ENCODE results near the gene PTHLH.

The PTHLH gene

GRCh38 chr12:27970401-27971120 is 2.0 kb downstream of the PTHLH start:
- DNase-seq (ENCODE audit: low read depth) = no peak
- TF ChIP-seq CTCF (IDR thresholded peaks at IDR 0.05; ENCODE audit: control insufficient read depth, extremely low read depth, insufficient read depth) = no peak
- H3K4me3 ChIP-seq (ENCODE audit: low read depth, low read length) = no peak overlapping the region

DNA sequence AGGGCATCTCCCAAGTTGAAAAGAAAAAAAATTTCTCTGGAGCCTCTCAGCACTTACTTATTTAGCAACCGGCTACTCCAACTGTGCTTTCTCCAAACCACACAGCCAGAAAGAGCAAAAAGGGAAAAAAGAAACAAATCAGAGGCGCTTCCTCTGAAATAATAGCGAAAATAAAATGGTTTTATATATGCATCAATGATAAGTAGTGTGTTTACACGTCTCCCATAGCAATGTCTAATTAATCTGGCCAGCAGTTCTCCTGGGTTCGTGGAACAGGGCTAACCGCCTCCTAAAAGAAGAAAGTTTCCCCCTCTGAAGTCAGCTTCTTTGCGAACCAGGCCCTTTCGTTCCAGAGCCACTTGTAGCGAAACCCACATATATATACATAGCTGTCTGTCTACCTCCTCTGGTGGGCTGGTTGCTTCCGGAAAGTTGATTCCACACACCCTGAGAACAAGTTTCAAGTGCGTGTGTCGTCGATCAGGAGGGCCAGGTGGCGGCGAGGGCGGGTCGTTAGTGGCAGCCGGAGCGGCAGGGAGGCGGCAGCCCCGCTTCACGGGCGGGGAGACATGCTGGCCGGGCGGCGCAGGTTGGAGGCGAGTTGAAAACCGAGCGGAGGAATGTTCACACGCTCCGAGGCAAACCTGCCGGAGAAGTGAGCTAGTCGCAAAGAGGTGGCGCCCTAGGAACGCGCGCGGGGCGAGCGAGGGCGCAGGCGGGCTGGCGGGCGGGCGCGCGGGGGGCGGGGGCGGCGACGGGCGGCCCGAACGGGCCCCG is 2.7 kb downstream of the PTHLH start:
- DNase-seq (ENCODE audit: low read depth) = no peak
- peak; percentile 67 for TF ChIP-seq CTCF (IDR thresholded peaks at IDR 0.05; ENCODE audit: control insufficient read depth, extremely low read depth, insufficient read depth)
- H3K4me3 ChIP-seq (ENCODE audit: low read depth, low read length) = peak overlapping the region; percentile 47

- TF ChIP-seq CTCF (IDR thresholded peaks at IDR 0.05; ENCODE audit: control insufficient read depth, extremely low read depth, insufficient read depth) = no peak
- no peak for DNase-seq (ENCODE audit: low read depth)
- H3K4me3 ChIP-seq (ENCODE audit: low read depth, low read length) = peak overlapping the region; percentile 47
These were observed 3.4 kb downstream of the PTHLH start for GRCh38 chr12:27968972-27969623.

DNA sequence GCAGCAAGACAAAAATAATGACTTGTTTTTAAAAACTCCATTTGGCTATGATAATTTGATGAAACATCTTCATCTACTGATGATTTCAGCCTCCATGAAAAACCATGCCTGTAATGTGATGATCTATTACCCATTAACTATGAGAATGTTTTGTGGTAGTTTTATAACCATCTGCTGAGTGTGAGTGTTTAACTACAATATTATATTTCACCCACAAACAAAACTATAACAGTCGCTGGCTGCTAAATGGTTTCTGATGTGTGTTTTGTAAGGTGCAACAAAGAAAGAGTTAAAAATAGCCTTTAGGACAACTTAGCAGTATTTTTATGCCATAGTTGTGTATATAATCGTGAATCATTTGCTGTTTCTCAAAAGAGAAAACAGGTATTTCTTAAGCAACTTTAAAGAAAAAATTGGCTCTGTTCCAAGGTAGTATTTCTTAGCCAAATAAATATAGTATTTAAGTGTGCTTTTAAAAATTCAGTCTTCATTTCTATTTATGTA is 4.9 kb downstream of the PTHLH start:
- DNase-seq (ENCODE audit: low read depth) = no peak

DNA sequence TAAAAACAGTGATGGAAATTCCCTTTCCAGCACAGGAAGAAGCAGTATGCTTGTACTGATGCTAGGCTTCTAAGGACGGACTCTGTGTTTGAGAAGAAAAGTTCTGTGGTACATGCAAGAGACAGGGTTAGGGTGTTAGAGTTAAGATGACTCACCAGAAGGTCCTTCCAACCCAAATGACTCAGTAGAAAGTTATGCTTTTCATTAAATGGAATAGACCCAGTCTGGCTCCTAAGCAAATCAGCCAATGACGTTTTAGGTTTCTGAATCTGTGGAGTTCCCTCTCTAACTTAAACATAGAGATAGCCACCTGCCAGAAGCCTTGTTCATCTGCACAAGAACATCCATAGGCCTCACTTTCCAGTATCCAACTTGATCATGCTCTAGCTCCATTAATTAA is 5.7 kb downstream of the PTHLH start:
- TF ChIP-seq CTCF (IDR thresholded peaks at IDR 0.05; ENCODE audit: control insufficient read depth, extremely low read depth, insufficient read depth) = no peak
- DNase-seq (ENCODE audit: low read depth) = no peak
- H3K4me3 ChIP-seq (ENCODE audit: low read depth, low read length) = no peak overlapping the region

More for the DNA sequence above, 4.9 kb downstream of the PTHLH start:
- TF ChIP-seq CTCF (IDR thresholded peaks at IDR 0.05; ENCODE audit: control insufficient read depth, extremely low read depth, insufficient read depth) = no peak
- no peak overlapping the region for H3K4me3 ChIP-seq (ENCODE audit: low read depth, low read length)

- DNase-seq (ENCODE audit: low read depth) = no peak
- no peak overlapping the region for H3K4me3 ChIP-seq (ENCODE audit: low read depth, low read length)
- TF ChIP-seq CTCF (IDR thresholded peaks at IDR 0.05; ENCODE audit: control insufficient read depth, extremely low read depth, insufficient read depth) = no peak
These were observed 6.6 kb downstream of the PTHLH start for GRCh38 chr12:27965966-27966365.
